ENCODE results near the gene HABP2. TPM values are rescaled to one million over a fixed set of nuclear protein-coding genes. Genes with fewer than 3 reads are reported as not detected.

Gene HABP2
- total RNA-seq, 1 donor from 2014 or later: 0.11 TPM

DNA sequence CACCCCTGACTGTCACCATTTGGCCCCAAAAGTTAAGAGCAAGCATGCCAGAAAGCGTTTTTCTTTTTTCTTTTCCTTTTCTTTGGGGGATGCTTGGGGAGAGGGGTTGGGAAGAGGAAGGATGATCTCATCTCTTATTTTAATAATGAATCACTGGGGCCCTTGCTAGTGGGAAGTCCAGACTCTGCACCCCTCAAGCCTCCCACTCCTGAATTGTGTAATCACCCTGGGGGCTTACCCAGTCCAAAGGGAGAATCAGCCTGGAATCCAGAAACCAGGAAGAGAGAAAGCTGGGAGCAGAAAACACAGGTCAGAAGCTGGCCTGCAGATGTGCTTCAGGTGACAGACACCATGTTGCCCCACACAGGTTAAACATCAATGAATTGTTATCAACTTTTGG lies 14.7 kb upstream of the HABP2 start:
- TF ChIP-seq, protein P1, sequence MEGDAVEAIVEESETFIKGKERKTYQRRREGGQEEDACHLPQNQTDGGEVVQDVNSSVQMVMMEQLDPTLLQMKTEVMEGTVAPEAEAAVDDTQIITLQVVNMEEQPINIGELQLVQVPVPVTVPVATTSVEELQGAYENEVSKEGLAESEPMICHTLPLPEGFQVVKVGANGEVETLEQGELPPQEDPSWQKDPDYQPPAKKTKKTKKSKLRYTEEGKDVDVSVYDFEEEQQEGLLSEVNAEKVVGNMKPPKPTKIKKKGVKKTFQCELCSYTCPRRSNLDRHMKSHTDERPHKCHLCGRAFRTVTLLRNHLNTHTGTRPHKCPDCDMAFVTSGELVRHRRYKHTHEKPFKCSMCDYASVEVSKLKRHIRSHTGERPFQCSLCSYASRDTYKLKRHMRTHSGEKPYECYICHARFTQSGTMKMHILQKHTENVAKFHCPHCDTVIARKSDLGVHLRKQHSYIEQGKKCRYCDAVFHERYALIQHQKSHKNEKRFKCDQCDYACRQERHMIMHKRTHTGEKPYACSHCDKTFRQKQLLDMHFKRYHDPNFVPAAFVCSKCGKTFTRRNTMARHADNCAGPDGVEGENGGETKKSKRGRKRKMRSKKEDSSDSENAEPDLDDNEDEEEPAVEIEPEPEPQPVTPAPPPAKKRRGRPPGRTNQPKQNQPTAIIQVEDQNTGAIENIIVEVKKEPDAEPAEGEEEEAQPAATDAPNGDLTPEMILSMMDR (IDR thresholded peaks at IDR 0.05): no peak
- H3K9me3 Mint-ChIP-seq (ENCODE audit: unreplicated experiment): no peaks in the 10 kb centered on the region
- no peak overlapping the region for H3K27ac Mint-ChIP-seq (ENCODE audit: unreplicated experiment)
- H3K27me3 Mint-ChIP-seq (ENCODE audit: unreplicated experiment): peaks cover 7% of the 10 kb centered on the region
- DNase-seq (ENCODE audit: extremely low spot score, unreplicated experiment): no peak
- no peaks in the 10 kb centered on the region for H3K36me3 Mint-ChIP-seq (ENCODE audit: unreplicated experiment)
- no peak overlapping the region for H3K4me3 Mint-ChIP-seq (ENCODE audit: unreplicated experiment)
- H3K4me1 Mint-ChIP-seq (ENCODE audit: unreplicated experiment): peaks cover 3% of the 10 kb centered on the region

- no peak overlapping the region for H3K27ac Mint-ChIP-seq (ENCODE audit: unreplicated experiment)
- H3K36me3 Mint-ChIP-seq (ENCODE audit: unreplicated experiment): no peaks in the 10 kb centered on the region
- no peak for DNase-seq (ENCODE audit: extremely low spot score, unreplicated experiment)
- H3K27me3 Mint-ChIP-seq (ENCODE audit: unreplicated experiment): peaks cover 7% of the 10 kb centered on the region
- H3K9me3 Mint-ChIP-seq (ENCODE audit: unreplicated experiment): no peaks in the 10 kb centered on the region
- H3K4me1 Mint-ChIP-seq (ENCODE audit: unreplicated experiment): peaks cover 3% of the 10 kb centered on the region
- TF ChIP-seq, protein P1 (IDR thresholded peaks at IDR 0.05): no peak
- no peak overlapping the region for H3K4me3 Mint-ChIP-seq (ENCODE audit: unreplicated experiment)
Observed at GRCh38 chr10:113539789-113540188, 13.1 kb upstream of the HABP2 start.

DNA sequence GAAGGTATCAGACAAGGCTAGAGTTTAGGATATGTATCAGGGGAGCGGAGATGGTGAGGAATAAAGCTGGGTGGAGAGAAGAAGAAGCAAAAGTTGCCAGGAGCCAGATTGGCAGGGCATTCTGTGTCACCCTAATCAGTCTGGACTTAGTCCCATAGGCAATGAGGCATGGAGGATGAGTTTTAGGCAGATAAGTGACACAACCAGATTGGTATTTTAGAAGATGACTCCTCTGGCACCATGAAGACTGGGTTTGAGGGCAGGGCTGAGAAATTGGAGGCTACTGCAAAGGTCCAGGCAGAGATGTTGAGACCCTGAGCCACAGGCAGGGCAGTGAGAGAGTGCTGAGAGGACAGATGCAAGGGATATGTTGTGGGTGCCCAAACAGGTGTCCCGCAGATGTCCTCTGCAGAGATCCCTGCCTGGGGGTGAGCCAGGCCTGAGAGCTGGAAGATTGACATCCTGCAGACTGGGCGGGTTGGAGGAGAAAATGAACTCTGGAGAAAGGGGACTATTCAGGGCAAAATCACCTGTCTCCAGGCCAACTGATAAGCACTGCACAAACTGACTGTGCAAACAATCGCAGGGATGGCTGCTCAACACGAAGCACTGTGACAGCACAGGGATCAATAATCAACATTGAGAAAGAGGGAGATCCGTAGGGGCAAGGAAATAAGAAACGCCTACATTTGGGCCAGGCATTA lies 11.9 kb upstream of the HABP2 start:
- Mint-ChIP-seq H3K36me3 (ENCODE audit: unreplicated experiment) (no peaks in the 10 kb centered on the region), H3K27ac (ENCODE audit: unreplicated experiment) (no peak overlapping the region), H3K27me3 (ENCODE audit: unreplicated experiment) (peaks cover 7% of the 10 kb centered on the region), H3K4me3 (ENCODE audit: unreplicated experiment) (no peak overlapping the region), H3K9me3 (ENCODE audit: unreplicated experiment) (no peaks in the 10 kb centered on the region), H3K4me1 (ENCODE audit: unreplicated experiment) (peaks cover 3% of the 10 kb centered on the region)
- TF ChIP-seq, protein P1 (IDR thresholded peaks at IDR 0.05): no peak
- no peak for DNase-seq (ENCODE audit: extremely low spot score, unreplicated experiment)

DNA sequence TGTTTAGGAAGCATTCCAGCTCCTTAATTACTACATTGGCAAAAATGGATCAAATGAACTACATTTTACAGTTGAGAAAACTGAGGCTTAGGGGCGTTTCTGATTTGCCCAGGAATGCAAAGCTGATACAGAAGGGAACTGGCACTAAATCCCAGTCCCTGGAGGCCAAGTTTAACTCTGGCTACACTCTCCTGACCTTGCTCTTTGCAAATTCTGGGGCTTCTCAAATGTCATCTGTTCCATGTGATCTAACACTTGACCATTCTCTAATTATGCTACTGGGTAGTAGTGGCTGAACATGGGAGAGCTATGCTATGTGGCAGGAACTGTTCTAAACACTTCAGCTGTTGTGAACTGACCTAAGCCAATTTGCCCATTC lies 11.3 kb upstream of the HABP2 start:
- H3K36me3 Mint-ChIP-seq (ENCODE audit: unreplicated experiment): no peaks in the 10 kb centered on the region
- H3K27me3 Mint-ChIP-seq (ENCODE audit: unreplicated experiment): peaks cover 7% of the 10 kb centered on the region
- no peak for DNase-seq (ENCODE audit: extremely low spot score, unreplicated experiment)
- H3K27ac Mint-ChIP-seq (ENCODE audit: unreplicated experiment): no peak overlapping the region
- TF ChIP-seq, protein P1 (IDR thresholded peaks at IDR 0.05): no peak
- H3K9me3 Mint-ChIP-seq (ENCODE audit: unreplicated experiment): no peaks in the 10 kb centered on the region
- H3K4me3 Mint-ChIP-seq (ENCODE audit: unreplicated experiment): no peak overlapping the region
- H3K4me1 Mint-ChIP-seq (ENCODE audit: unreplicated experiment): peaks cover 3% of the 10 kb centered on the region

DNA sequence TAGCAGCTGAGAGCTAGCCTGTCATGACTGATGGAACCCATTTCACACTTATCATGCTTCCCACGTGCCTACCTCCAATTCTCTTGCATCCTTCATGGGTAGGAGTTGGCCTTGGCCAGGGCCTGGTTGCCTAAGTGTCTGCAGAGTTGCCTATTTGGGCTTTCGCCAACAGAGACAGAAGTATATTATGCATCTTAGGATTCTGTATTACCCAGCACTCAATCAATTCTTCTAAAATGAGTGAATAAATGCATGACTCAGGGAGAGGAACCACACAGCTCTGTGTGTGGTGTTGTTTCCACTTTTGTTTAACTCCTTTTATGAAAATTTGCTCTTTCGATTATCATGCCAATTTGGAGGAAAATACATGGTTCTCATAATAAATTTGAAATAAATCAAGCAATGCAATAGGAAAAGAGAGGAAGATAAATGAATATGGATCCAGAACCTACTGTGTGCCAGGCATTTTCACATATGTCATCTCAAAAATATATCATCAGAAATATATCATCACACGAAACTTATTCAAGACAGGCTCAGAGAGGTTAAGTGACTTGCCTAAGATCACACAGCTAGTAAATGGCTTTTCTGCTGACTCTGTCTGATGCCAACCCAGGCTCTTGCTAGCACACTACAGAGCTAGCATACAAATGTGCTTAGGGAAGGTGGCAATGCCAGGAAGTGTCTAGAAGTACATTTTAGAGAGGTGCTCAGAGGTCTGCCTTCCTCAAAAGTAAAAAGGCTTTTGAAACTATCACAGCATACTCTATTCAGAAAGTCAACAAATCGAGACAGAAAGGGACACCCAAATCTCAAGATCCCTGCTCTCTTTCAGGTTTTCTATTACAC lies 9.5 kb upstream of the HABP2 start:
- no peak overlapping the region for H3K4me3 Mint-ChIP-seq (ENCODE audit: unreplicated experiment)
- no peaks in the 10 kb centered on the region for H3K36me3 Mint-ChIP-seq (ENCODE audit: unreplicated experiment)
- no peaks in the 10 kb centered on the region for H3K9me3 Mint-ChIP-seq (ENCODE audit: unreplicated experiment)
- H3K27ac Mint-ChIP-seq (ENCODE audit: unreplicated experiment): no peak overlapping the region
- TF ChIP-seq, protein P1 (IDR thresholded peaks at IDR 0.05): no peak
- peaks cover 2% of the 10 kb centered on the region for H3K4me1 Mint-ChIP-seq (ENCODE audit: unreplicated experiment)
- H3K27me3 Mint-ChIP-seq (ENCODE audit: unreplicated experiment): peaks cover 8% of the 10 kb centered on the region
- DNase-seq (ENCODE audit: extremely low spot score, unreplicated experiment): no peak
